IMR-90 (cell line): ENCODE data around the gene ADAP2. TPM values are rescaled to one million over a fixed set of nuclear protein-coding genes. Genes with fewer than 3 reads are reported as not detected.
"Not testable (repeated sequence)": the region's sequence is repeated elsewhere in the genome, so short reads cannot be mapped to it uniquely, and the experiment has no call there.

Experiments used
- ATAC-seq: fragments of 200-7000 bp; cut with Tn5 transposase; 2 replicates; pipeline ENCODE4 v1.9.1; 2020; ENCODE audit warnings: low read depth, mild to moderate bottlenecking, moderate library complexity
- BruUV-seq: library from RNA; stranded (reverse); fragments of 400-500 nt; replicated peaks from 2 replicates; lab custom pipeline; 2021; lab: Mats Ljungman, UMichigan
- CTCF ChIA-PET: fragments of 300-600 bp; formaldehyde crosslinking; extraction: SDS; loops from one replicate; lab custom pipeline; 2021; ENCODE audit warnings: antibody characterized with exemption; lab: Yijun Ruan, JAX
- POLR2A ChIA-PET: fragments of 300-600 bp; sonication (Branson Sonifier 250); formaldehyde crosslinking; loops from one replicate; lab custom pipeline; 2022; ENCODE audit warnings: antibody characterized with exemption; ENCODE audit not compliant: unreplicated experiment; lab: Charles Lee
- DNase-seq: peaks from one replicate; pipeline ENCODE4 v3.0.0; 2013
- H2AFZ ChIP-seq: replicated peaks from 2 replicates; pipeline ENCODE3; 2013; ENCODE audit warnings: low read length, mild to moderate bottlenecking; ENCODE audit not compliant: poor library complexity
- H2AK5ac ChIP-seq: 2 replicates; pipeline ENCODE4 v1.6.1; 2013; ENCODE audit warnings: low read depth, low read length, inconsistent platforms
- H2AK9ac ChIP-seq: replicated peaks from 2 replicates; pipeline ENCODE3; 2013; ENCODE audit warnings: mild to moderate bottlenecking, low read depth, low read length, moderate library complexity; ENCODE audit not compliant: poor library complexity
- H2BK120ac ChIP-seq: 2 replicates; pipeline ENCODE4 v1.6.1; 2013; ENCODE audit warnings: low read depth, low read length, inconsistent platforms
- H2BK15ac ChIP-seq: 3 replicates; pipeline ENCODE4 v1.6.1; 2013; ENCODE audit warnings: low read depth, low read length, inconsistent platforms
- H2BK20ac ChIP-seq: 2 replicates; pipeline ENCODE4 v1.6.1; 2013; ENCODE audit warnings: low read depth, mild to moderate bottlenecking, inconsistent platforms, low read length, moderate library complexity
- H2BK5ac ChIP-seq: 2 replicates; pipeline ENCODE4 v1.6.1; 2013; ENCODE audit warnings: mild to moderate bottlenecking, low read depth, low read length, inconsistent platforms; ENCODE audit not compliant: poor library complexity, severe bottlenecking
- H3K14ac ChIP-seq: replicated peaks from 2 replicates; pipeline ENCODE4 v1.6.1; 2013; ENCODE audit warnings: low read depth, low read length, inconsistent platforms
- H3K18ac ChIP-seq: 2 replicates; pipeline ENCODE4 v1.6.1; 2013; ENCODE audit warnings: low read depth, low read length, control low read depth
- H3K23ac ChIP-seq: 2 replicates; pipeline ENCODE4 v1.6.1; 2013; ENCODE audit warnings: low read depth, low read length, inconsistent platforms
- H3K27ac ChIP-seq: 2 replicates; pipeline ENCODE4 v1.5.1; 2013; ENCODE audit warnings: mild to moderate bottlenecking, control low read depth, low read length; ENCODE audit not compliant: insufficient read depth
- H3K27me3 ChIP-seq: 2 replicates; pipeline ENCODE4 v1.6.1; 2013; ENCODE audit warnings: low read length; ENCODE audit not compliant: control insufficient read depth, insufficient read depth
- H3K36me3 ChIP-seq: 2 replicates; pipeline ENCODE4 v1.6.1; 2013; ENCODE audit warnings: low read length, mixed read lengths; ENCODE audit not compliant: control insufficient read depth, insufficient read depth
- H3K4ac ChIP-seq: 2 replicates; pipeline ENCODE4 v1.6.1; 2013; ENCODE audit warnings: low read depth, low read length, inconsistent platforms
- H3K4me1 ChIP-seq: 2 replicates; pipeline ENCODE4 v1.6.1; 2013; ENCODE audit warnings: low read length, mixed read lengths; ENCODE audit not compliant: control insufficient read depth, insufficient read depth
- H3K4me2 ChIP-seq: 2 replicates; pipeline ENCODE4 v1.6.1; 2013; ENCODE audit warnings: low read depth, mild to moderate bottlenecking, control low read depth, low read length, moderate library complexity
- H3K4me3 ChIP-seq: 2 replicates; pipeline ENCODE4 v1.5.1; 2013; ENCODE audit warnings: low read depth, mild to moderate bottlenecking, control low read depth, low read length, moderate library complexity; ENCODE audit not compliant: insufficient read depth
- H3K56ac ChIP-seq: 2 replicates; pipeline ENCODE4 v1.6.1; 2013; ENCODE audit warnings: low read length, inconsistent platforms; ENCODE audit not compliant: insufficient read depth; ENCODE audit errors: extremely low read depth
- H3K79me1 ChIP-seq, 2 experiments: 2 replicates each; pipeline ENCODE4 v1.6.1; 2013; ENCODE audit warnings: low read length in 2 of 2, inconsistent platforms in 1 of 2, low read depth in 1 of 2
- H3K9ac ChIP-seq: 2 replicates; pipeline ENCODE4 v1.6.1; 2013; ENCODE audit warnings: low read depth, low read length, control low read depth
- H3K9me1 ChIP-seq: 2 replicates; pipeline ENCODE4 v1.6.1; 2013; ENCODE audit warnings: low read length, inconsistent platforms; ENCODE audit not compliant: insufficient read depth
- H3K9me3 ChIP-seq: 2 replicates; pipeline ENCODE4 v1.6.1; 2013; ENCODE audit warnings: low read length; ENCODE audit not compliant: control insufficient read depth, insufficient read depth
- H4K20me1 ChIP-seq: 2 replicates; pipeline ENCODE4 v1.6.1; 2013; ENCODE audit warnings: low read length, inconsistent platforms; ENCODE audit not compliant: insufficient read depth
- H4K5ac ChIP-seq: 2 replicates; pipeline ENCODE4 v1.6.1; 2013; ENCODE audit warnings: mild to moderate bottlenecking, low read depth, low read length, control low read depth
- H4K8ac ChIP-seq, 2 experiments: 2 replicates each; pipeline ENCODE4 v1.6.1; 2013; ENCODE audit warnings: low read depth in 2 of 2, low read length in 2 of 2, control low read depth in 1 of 2, inconsistent platforms in 1 of 2
- H4K91ac ChIP-seq: 2 replicates; pipeline ENCODE4 v1.6.1; 2013; ENCODE audit warnings: low read depth, low read length, inconsistent platforms; ENCODE audit not compliant: insufficient read depth
- BHLHE40 ChIP-seq: fragments of 150-350 bp; IDR thresholded peaks from 2 replicates; pipeline ENCODE4 v1.6.1; 2016; ENCODE audit warnings: mild to moderate bottlenecking, low read depth, low read length
- ELK1 ChIP-seq: fragments of 150-350 bp; IDR thresholded peaks from 2 replicates; pipeline ENCODE4 v1.6.1; 2016; ENCODE audit warnings: low read depth, mild to moderate bottlenecking, low read length, moderate library complexity, borderline replicate concordance
- POLR2A ChIP-seq: IDR thresholded peaks from 2 replicates; pipeline ENCODE4 v1.6.1; 2012; ENCODE audit warnings: mild to moderate bottlenecking, low read depth, low read length
- RFX5 ChIP-seq: IDR thresholded peaks from 2 replicates; pipeline ENCODE4 v1.8.0; 2012; ENCODE audit warnings: low read depth, mild to moderate bottlenecking, low read length, moderate library complexity
- WGBS, 2 experiments: methylation state at CpG; one replicate each; pipeline versions ENCODE4 v1.1.5 to v1.1.7; 2013; ENCODE audit warnings: missing lambda C conversion rate in 2 of 2; ENCODE audit not compliant: insufficient read length in 1 of 2; ENCODE audit errors: extremely low coverage in 2 of 2; 5-methylcytosine and 5-hydroxymethylcytosine counted together
- dilution Hi-C: fragments of 300-500 bp; cut with HindIII; formaldehyde crosslinking; loops from one replicate; pipeline ENCODE4 v1.14.3; 2018; ENCODE audit warnings: low sequenced_read_pairs; ENCODE audit not compliant: unreplicated experiment
- in situ Hi-C: fragments of 300-500 bp; cut with MboI; formaldehyde crosslinking; loops from 3 replicates; pipeline ENCODE4 v1.14.3; 2019; ENCODE audit warnings: low sequenced_read_pairs, inconsistent platforms, mixed read lengths
- intact Hi-C: fragments of 100-400 bp; cut with micrococcal nuclease; formaldehyde crosslinking; loops from 2 replicates; pipeline ENCODE4 v1.10.0; 2022
- polyA plus RNA-seq, 3 experiments: library from polyadenylated mRNA; depleted of rRNA; stranded (reverse); fragments of >200 nt; gene quantifications; 2 replicates each; pipeline ENCODE4 v1.2.3, GENCODE V29; 2012; ENCODE audit warnings: low replicate concordance in 1 of 3
- total RNA-seq: library from RNA; depleted of rRNA; stranded (reverse); fragments of >200 nt; gene quantifications from 2 replicates; pipeline ENCODE4 v1.2.3, GENCODE V29; 2012

The ADAP2 gene
- total and polyA plus RNA-seq, 2 of the 4 experiments (the other 2 are of a cell fraction) = 0.90 to 1.2 TPM

- BruUV-seq = no TSS peak
- dilution Hi-C loops (no loop called here), in situ Hi-C loops (no loop called here), intact Hi-C loops (no loop called here)
- Histone ChIP-seq H2BK5ac (no peak overlapping the region), H4K8ac (no peak overlapping the region), H3K36me3 (no peaks in the 10 kb centered on the region), H2AFZ (no peak overlapping the region), H3K9me3 (no peaks in the 10 kb centered on the region), H3K18ac (no peak overlapping the region), H3K4me3 (no peak overlapping the region), H3K79me1 (peaks cover 4 to 9% of the 10 kb centered on the region in 2 experiments; a peak in 2 of 4 replicates), H3K4me2 (no peak overlapping the region), H4K20me1 (no peaks in the 10 kb centered on the region), H3K14ac (no peak overlapping the region), H4K5ac (no peak overlapping the region), H3K27me3 (no peaks in the 10 kb centered on the region), H3K9me1 (peaks cover 4% of the 10 kb centered on the region), H2BK15ac (no peak overlapping the region), H3K4ac (no peak overlapping the region), H3K23ac (no peak overlapping the region; the same call in 1 of the 2 replicates), H3K4me1 (peaks cover 3% of the 10 kb centered on the region; the same call in 1 of the 2 replicates), H2AK5ac (no peak overlapping the region), H3K56ac (no peak overlapping the region), H4K91ac (no peak overlapping the region), H2BK120ac (no peak overlapping the region), H2AK9ac (no peak overlapping the region), H3K27ac (no peak overlapping the region), H2BK20ac (no peak overlapping the region), H3K9ac (no peak overlapping the region)
- WGBS, 2 experiments = no CpG with 5 or more reads among the region's 3 CpGs
- DNase-seq = no peak
- no peak for ATAC-seq
- CTCF ChIA-PET = no interaction called here
- no peak for TF ChIP-seq BHLHE40
- TF ChIP-seq RFX5 = no peak
- TF ChIP-seq ELK1 = no peak
- no peak for TF ChIP-seq POLR2A
- POLR2A ChIA-PET = no interaction called here
Observed at GRCh38 chr17:30965686-30966085, 43.9 kb downstream of the ADAP2 start.

GRCh38 chr17:30967911-30968310 is 46.2 kb downstream of the ADAP2 start:
- DNase-seq, intact Hi-C loops, H3K27ac ChIP-seq, H3K23ac ChIP-seq, H4K20me1 ChIP-seq, H3K4me3 ChIP-seq, H3K9me1 ChIP-seq, POLR2A ChIA-PET, H2BK20ac ChIP-seq, dilution Hi-C loops, in situ Hi-C loops, H4K5ac ChIP-seq, H2BK5ac ChIP-seq, H3K4me1 ChIP-seq, CTCF ChIA-PET, H3K14ac ChIP-seq, ATAC-seq, H3K56ac ChIP-seq, H3K27me3 ChIP-seq, H2BK120ac ChIP-seq, BruUV-seq, H2AK9ac ChIP-seq, H3K36me3 ChIP-seq, H4K8ac ChIP-seq, H4K91ac ChIP-seq, H2AK5ac ChIP-seq, H3K9me3 ChIP-seq, H3K4me2 ChIP-seq, H3K9ac ChIP-seq, H2BK15ac ChIP-seq, H2AFZ ChIP-seq, H3K4ac ChIP-seq, H3K18ac ChIP-seq: not testable (repeated sequence)
- H3K79me1 ChIP-seq = peaks cover 14 to 27% of the 10 kb centered on the region in 2 experiments; a peak in 3 of 4 replicates
- 100% methylated on average over 3 of the region's 13 CpGs; no CpG with 5 or more reads in 1 of the 2 experiments for WGBS, 2 experiments
